GM19193 (cell line): ENCODE results near the gene CLCN4.

Source experiments
- POLR2A ChIP-seq: IDR thresholded peaks from 4 replicates; pipeline ENCODE4 v1.6.1; 2011; ENCODE audit not compliant: insufficient read depth, insufficient read length; ENCODE audit errors: extremely low read depth

The CLCN4 gene

DNA sequence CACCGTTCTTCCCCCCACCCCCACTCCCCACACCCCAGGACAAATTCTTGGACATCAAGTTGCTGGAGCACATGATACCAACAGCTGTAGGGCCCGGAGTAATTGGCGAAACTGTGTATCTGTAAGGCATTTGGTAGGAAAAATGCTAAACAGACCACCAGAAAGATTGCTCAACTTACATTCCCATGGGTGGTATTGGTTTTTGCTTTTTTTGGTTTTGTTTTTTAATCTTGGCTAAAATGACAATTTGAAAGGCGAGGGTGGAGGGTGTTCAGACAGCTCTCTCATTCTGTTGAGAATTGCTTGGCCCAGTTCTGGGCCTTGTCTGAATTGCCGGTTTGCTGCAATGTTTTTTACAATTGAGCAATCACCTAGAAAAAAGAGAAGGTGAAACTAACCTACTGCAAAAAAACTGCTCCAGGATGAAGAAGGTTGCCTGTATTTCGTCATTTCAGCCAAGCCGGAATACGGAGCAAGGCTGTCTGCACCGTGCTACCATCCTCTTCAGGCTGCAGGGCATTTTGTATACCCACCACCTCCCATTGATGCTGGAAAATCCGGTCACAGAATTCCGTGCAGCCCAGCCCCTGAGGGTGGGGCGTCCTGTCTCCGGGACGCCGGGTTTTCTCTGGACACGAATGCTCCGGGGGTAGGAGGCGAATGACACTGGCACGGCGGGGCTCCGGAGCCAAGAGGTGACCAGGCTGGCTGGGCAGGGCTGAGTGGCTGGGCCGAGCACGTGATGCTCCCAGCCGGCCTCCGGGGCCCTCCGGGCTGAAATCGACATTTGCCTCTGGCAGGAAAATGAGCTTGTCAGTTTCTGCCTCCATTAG, at the start of gene CLCN4:
Gene CLCN4, plus strand, starts transcription at position 777 of the 833 bp plus-strand sequence. CDS start 28,058 bp downstream, outside the sequence.
- TF ChIP-seq POLR2A = no peak

DNA sequence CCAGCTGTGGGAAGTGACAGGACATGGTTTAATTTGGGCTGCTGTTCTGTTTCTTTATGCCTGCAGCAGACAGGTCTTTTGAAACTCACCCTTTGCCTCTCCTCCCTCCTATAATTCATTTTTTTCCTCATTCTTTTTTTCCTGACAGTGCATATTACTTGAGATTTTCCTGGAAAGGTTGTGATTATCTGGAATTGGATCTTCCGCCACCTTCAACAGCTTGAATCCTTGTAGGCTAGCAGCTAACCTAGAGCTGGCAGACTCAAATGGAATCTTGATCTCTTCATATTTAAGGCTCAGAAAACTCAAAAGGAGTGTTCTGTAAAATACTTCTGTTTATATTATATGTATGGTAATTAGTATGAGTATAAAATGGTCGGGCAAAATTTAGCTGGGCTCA, 49.3 kb upstream of the CLCN4 start:
- no peak for TF ChIP-seq POLR2A

DNA sequence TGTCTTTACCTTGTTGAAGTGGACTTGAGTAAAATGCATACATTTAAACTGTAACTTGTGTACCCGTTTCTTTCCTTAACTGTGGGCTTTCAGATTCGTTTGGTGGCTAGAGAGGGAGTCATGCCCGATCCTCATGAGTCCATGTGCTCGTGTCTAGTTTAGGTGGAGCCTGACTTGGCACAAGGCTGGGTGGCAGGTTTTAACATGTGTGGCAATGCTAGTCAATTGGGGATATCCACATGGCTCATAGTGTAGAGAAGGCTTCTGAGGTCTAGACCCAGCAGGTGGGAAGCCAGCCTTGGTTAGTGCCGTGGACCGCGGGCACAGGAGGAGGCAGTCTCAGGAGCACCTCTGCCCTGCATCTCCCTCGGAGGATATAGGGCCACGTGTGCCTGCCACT, 48.5 kb upstream of the CLCN4 start:
- no peak for TF ChIP-seq POLR2A

DNA sequence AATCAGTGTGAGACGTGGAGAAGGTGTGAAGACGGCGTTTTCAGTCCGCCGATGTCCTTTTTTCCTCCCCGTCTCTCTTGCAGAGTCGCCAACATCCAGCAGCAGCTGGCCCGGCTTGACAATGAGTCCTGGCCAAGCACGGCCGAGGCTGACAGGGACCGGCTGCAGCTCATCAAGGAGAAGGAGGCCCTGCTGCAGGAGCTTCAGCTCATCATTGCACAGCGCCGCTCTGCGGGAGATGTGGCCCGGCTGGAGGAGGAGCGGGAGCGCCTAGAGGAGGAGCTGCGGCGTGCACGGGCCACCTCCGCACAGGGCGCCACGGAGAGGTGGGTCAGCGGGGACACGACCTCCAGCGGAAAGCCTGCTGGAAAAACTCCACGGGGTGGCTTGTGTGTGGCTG, 47.1 kb upstream of the CLCN4 start:
- TF ChIP-seq POLR2A = no peak

DNA sequence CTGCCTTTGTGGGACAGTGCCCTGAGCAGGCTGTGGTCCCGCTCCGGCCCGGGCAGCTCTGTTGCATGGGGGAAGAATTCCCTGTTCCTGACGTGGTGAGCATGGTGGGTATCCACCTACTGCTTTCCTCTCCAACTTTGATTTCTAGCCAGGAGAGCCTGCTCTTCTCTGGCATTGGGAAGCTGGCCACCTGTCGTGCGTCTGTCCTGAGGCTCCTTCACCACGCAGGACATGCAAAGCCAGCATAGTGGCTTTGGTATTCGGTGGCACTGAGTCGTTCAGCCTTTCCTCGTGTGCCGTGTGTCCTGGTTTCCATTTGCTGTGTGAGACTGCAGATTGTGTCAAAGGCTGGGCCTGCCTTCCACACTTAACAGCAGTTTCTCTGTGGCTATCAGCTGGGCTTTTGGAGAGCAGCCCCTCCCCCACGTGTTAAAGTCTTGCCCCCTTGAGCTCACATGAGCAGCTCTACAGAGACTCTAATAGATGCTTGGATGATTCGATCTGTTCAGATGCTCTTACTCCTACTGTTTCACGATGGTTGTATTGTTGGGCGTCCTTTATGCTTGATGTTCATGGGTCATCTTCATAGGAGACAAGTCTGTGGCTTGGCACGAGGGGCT, 46.3 kb upstream of the CLCN4 start:
- no peak for TF ChIP-seq POLR2A

DNA sequence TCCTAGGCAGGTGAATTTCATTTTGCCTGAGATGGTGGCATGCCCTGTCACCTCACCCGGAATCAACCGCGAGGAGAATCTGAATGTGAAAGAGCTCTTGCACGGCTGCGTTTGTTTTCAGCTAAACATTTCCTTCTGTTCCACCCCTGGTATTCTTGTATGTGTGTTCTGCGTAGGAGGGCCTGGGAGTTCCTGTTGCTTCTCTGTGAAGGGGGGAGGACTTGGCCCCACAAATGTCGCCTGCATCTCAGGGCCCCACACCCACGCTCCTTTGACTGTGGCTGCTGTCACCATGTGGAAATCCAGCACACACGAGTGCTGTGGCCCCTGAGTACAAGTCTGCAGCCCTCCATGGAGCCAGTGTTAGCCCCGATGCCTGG, 45.8 kb upstream of the CLCN4 start:
- TF ChIP-seq POLR2A = no peak

DNA sequence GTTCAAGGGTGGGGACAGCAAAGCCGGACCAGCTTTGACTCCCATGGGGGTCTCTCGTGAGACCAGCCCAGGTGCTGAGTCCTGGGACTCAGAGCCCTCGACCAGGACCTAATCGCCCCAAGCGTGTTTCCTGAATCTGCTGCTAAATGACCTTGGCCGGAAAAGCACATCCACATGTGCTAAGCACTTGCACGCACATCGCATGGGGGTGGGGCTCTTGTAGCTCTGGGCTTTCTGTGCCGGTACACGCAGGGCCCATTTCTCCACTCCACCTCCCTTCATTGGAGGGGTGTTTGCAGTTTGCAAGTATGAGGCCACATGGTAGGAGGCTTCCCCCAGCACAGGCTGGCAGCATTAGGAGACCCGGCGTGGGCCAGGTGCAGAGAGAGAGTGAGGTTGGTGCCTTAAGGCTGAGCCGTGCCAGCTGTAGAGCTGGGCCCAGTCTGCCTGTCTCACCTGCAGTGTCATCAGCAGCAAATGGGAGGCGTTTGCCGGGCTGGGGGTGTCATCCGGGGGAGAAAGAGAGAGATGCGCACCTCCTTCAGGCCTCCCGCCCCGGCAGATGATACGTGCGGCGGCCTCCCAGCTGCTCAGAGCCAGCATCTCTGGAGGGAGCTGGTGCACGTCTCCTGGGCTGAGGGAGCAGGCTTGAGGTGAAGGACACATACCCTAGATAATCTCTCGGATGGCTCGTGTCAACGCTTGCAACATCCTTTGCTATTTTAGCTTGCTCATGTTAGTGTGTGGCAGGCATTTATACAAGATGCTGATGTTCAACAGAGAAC, 45.2 kb upstream of the CLCN4 start:
- no peak for TF ChIP-seq POLR2A

DNA sequence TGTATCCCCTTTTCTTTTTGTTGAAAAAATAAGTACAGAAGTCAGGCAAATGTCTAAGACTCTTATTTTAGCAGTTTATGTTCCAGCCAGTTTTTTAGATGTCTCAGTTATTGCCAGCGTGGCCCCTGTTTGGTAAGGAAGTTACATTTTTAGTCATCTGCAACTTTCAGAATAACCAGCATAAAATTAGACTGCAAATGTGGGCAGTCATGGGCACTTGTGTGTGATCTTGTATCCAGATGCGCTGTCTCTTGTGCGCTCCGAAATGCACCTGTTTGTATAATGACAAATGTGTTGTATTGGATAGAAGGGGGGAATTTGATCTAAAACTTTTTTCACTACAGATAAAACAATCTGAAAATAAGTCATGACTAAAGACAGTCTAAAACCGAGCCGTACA, 44.3 kb upstream of the CLCN4 start:
- TF ChIP-seq POLR2A = no peak

DNA sequence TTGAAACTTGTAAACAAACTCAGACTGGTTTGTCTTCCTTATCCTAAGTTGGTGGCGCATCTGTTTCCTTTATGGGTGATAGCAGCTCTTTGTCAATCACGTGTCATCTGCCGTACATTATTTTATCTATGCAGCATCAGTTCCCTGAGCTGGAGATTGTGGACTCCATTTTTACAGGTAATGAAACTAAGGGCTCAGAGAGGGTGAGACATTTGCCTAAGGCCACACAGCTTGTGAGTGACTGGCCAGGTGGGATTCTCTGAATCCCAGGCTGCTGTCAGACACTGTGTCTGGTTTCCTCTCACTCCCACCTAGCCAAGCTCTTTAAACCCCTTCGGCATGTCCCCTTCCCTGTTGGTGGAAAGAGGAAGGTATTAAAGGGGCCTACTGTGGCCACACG, 41.7 kb upstream of the CLCN4 start:
- TF ChIP-seq POLR2A = no peak

DNA sequence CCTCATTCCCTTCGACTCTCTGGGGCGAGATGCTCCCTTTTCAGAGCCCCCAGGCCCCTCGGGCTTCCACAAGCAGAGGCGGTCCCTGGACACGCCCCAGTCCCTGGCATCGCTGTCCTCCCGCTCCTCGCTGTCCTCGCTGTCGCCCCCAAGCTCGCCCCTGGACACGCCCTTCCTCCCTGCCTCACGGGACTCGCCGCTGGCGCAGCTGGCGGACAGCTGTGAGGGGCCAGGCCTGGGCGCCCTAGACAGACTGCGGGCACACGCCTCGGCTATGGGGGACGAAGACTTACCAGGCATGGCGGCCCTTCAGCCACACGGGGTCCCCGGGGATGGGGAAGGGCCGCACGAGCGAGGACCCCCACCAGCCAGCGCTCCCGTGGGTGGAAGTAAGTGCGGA, 39.5 kb upstream of the CLCN4 start:
- no peak for TF ChIP-seq POLR2A

DNA sequence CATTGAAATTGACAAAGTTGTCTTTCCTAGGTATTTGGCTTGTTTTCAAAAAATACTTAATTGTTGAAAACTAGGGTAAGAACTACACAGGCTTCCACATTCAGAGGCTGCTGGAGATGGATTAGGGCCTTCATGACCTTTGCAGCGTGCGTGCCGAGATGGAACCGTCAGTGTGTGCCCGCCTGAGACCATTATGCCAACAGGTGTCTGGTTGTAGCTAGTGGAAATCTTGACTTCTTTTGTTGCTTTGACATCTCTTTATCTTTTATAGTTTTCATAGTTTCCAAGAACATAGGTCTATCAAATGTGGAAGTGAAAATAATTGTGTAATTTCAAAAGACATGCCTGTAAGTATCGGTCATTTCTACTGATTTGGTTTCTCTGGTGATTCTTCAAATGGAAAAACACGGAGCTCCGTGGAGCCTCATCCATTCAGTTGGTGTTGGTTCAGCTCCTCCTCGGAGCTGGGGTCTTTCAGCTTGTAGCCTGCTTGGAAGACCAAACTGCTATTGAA, 38.9 kb upstream of the CLCN4 start:
- TF ChIP-seq POLR2A = no peak

DNA sequence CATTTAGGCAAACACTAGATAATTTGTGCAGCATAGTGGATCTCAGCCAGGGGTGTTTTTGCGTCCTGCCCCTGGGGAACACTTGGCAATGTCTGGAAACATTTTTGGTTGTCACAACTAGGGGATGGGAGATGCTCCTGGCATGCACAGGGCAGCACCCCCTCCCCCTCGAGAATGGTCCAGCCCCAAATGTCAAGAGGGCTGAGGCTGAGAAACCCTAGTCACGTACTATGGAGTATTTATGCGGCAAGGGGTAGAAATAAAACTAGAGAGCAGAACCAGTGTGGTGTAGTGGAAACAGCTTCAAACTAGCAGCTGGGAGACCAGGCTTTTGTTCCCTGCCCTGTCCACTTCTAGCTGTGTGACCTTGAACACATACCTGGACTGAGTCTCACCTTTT, 38.2 kb upstream of the CLCN4 start:
- no peak for TF ChIP-seq POLR2A

DNA sequence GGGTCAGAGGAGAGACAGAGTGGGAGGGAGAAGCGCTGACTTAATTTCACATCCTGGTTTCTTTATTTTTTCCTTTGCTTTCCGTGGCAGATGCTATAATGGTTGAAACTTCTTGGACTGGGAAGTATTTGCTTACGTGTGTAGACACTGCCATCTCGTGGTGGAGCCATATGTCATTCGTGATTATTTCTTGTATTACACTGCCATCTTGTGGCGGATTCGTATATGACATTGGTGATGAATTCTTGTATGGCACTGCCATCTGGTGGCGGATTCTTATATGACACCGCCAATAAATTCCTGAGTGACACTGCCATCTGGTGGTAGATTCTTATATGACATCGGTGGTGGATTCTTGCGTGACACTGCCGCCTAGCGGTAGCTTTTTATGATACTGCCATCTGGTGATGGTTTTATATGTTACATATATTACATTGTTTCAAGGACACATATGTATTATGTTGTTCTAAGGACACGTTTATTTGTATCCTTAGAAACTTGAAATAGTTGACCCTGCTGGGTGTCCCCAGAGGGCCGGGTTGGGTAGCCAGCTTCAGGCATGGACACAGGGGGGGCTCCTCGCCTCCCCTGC, 37.3 kb upstream of the CLCN4 start:
- TF ChIP-seq POLR2A = no peak

DNA sequence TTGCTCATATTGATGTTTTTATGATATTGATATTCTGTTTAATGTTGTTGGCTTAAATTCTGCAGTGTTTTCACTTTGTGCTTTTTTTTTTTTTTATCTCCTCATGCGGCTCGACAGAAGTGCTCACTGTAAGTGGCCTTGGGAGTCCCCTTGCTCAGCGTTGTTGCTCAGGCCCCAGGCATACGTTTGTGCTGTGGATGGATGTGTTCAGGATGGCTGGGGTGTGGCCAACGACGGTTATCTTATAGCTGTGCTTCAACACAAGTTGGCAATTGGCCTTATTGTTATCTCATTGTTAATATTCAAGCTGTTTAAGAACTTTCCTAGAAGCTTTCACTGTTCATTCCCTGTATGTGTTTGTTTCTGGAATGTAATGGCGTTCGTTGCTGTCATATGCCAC, 36.4 kb upstream of the CLCN4 start:
- TF ChIP-seq POLR2A = no peak

DNA sequence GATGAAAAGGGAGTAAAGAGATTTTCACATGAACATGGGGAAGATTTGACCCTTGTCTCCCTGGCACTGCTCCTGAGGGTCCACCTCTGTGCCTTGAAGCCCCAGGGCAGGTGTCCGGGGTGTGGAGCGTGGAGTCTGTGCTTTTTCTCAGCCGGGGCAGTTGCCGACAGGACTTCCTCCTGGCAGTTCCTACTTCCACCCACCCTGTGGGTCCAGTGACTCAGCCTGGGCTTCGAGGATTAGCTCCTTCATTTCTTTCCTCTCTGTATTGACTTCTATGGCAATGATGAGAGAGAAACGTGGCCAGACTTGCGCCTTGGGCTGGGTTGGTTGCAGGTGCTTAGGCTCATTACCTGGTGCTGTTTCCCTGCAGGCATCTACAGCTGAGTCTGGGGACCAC, 35.9 kb upstream of the CLCN4 start:
- no peak for TF ChIP-seq POLR2A
